NCI-H2107 treated with DMSO at 0.1 percent for 48 hours (cell line): ENCODE results near the gene ANKFY1.
"Not testable (repeated sequence)": the region's sequence is repeated elsewhere in the genome, so short reads cannot be mapped to it uniquely, and the experiment has no call there.

Source experiments
- DNase-seq: peaks from one replicate; lab custom pipeline; 2025; ENCODE audit not compliant: unreplicated experiment; lab: John Stamatoyannopoulos, UW

ANKFY1 gene

GRCh38 chr17:4159761-4160160 is 104.0 kb downstream of the ANKFY1 start:
- DNase-seq = no peak

GRCh38 chr17:4157618-4158333 is 106.0 kb downstream of the ANKFY1 start:
- DNase-seq = no peak

GRCh38 chr17:4156750-4157381 is 106.9 kb downstream of the ANKFY1 start:
- DNase-seq = no peak

GRCh38 chr17:4155980-4156620 is 107.7 kb downstream of the ANKFY1 start:
- DNase-seq = no peak

GRCh38 chr17:4154201-4154600 is 109.6 kb downstream of the ANKFY1 start:
- no peak for DNase-seq

GRCh38 chr17:4152471-4152870 is 111.3 kb downstream of the ANKFY1 start:
- DNase-seq = no peak

GRCh38 chr17:4150096-4150495 is 113.7 kb downstream of the ANKFY1 start:
- no peak for DNase-seq

- DNase-seq = no peak
These were observed 115.0 kb downstream of the ANKFY1 start for GRCh38 chr17:4148611-4149308.

- no peak for DNase-seq
These were observed 115.9 kb downstream of the ANKFY1 start for GRCh38 chr17:4147751-4148310.

- no peak for DNase-seq
These were observed 117.1 kb downstream of the ANKFY1 start for GRCh38 chr17:4146641-4147040.

- DNase-seq = no peak
These were observed 119.4 kb downstream of the ANKFY1 start for GRCh38 chr17:4144422-4144747.

- DNase-seq = peak; percentile 40
These were observed 120.0 kb downstream of the ANKFY1 start for GRCh38 chr17:4143563-4144421.

- DNase-seq = no peak
These were observed 121.5 kb downstream of the ANKFY1 start for GRCh38 chr17:4142107-4142900.

- no peak for DNase-seq
These were observed 123.7 kb downstream of the ANKFY1 start for GRCh38 chr17:4140125-4140524.

- DNase-seq = not testable (repeated sequence)
These were observed 124.8 kb downstream of the ANKFY1 start for GRCh38 chr17:4138906-4139526.

GRCh38 chr17:4136373-4136772 is 127.4 kb downstream of the ANKFY1 start:
- no peak for DNase-seq

GRCh38 chr17:4135489-4135888 is 128.3 kb downstream of the ANKFY1 start:
- no peak for DNase-seq

GRCh38 chr17:4134721-4135120 is 129.1 kb downstream of the ANKFY1 start:
- no peak for DNase-seq

- DNase-seq = no peak
These were observed 133.1 kb downstream of the ANKFY1 start for GRCh38 chr17:4130715-4131114.
